GM12892 (cell line): Measurements from ENCODE around the gene GFOD2.

Experiments used
- POLR2A ChIP-seq: IDR thresholded peaks from 2 replicates; pipeline ENCODE4 v1.6.1; 2011; ENCODE audit warnings: low read depth, low read length, control low read depth
- POLR2AphosphoS5 ChIP-seq: IDR thresholded peaks from 2 replicates; pipeline ENCODE4 v1.6.1; 2011; ENCODE audit warnings: low read depth, low read length, control low read depth

DNA sequence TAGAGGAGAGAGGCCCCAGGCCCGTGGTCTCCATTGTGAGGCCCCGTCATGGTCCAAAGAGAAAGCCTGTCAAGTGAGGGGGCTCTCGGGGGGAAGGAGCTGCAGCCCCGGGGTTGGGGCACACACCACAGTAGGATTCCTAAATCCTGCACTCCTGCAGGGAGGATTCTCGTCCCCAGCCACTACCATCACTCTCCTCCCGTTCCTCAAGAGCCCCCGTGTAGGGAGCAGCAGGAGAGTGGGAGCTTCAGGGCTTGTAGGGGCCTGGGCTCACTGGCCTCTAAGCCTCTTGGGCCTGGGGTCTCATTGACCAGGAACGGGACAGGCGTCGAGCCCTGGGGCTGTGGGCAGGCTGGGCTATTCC is 51.7 kb downstream of the GFOD2 start:
- TF ChIP-seq POLR2A: no peak
- TF ChIP-seq POLR2AphosphoS5: no peak
